Psoas muscle (tissue), 8 donors: ENCODE data around the gene AHSP. TPM values are rescaled to one million over a fixed set of nuclear protein-coding genes. Genes with fewer than 3 reads are reported as not detected.

Experiments used
- ATAC-seq, 4 donors: fragments of 200-7000 bp; cut with Tn5 transposase; one replicate each; pipeline ENCODE4 v1.9.1; 2020; ENCODE audit warnings: moderate library complexity in 3 of 4, mild to moderate bottlenecking in 2 of 4
- DNase-seq, 2 donors: peaks; one replicate each; pipeline ENCODE4 v3.0.0-alpha.2; 2020
- H3K27ac ChIP-seq: fragments of 200-600 bp; one replicate; pipeline ENCODE4 v1.8.0; 2022
- H3K27me3 ChIP-seq, 3 donors: fragments of 200-600 bp in 1 of 3; one replicate each; pipeline versions ENCODE4 v1.6.1 to v1.8.0; 2013 to 2022; ENCODE audit warnings: low read length in 2 of 3, mild to moderate bottlenecking in 2 of 3, moderate library complexity in 1 of 3; ENCODE audit not compliant: insufficient read depth in 3 of 3
- H3K36me3 ChIP-seq, 2 donors: fragments of 200-600 bp in 1 of 2; one replicate each; pipeline versions ENCODE4 v1.6.1 to v1.8.0; 2013 to 2022; ENCODE audit warnings: low read depth in 1 of 2, mild to moderate bottlenecking in 1 of 2, moderate library complexity in 1 of 2; ENCODE audit not compliant: insufficient read depth in 1 of 2
- H3K4me1 ChIP-seq: fragments of 200-600 bp; one replicate; pipeline ENCODE4 v1.8.0; 2022
- H3K4me3 ChIP-seq: fragments of 200-600 bp; one replicate; pipeline ENCODE4 v1.8.0; 2022; ENCODE audit warnings: mild to moderate bottlenecking
- H3K9me3 ChIP-seq: fragments of 200-600 bp; one replicate; pipeline ENCODE4 v1.8.0; 2022
- WGBS, 3 donors: extraction: QIAGEN DNeasy Blood & Tissue Kit; methylation state at CpG; one replicate each; pipeline versions ENCODE4 v1.1.6 to v1.1.7; 2013; 5-methylcytosine and 5-hydroxymethylcytosine counted together
- intact Hi-C, 2 donors: fragments of 100-400 bp; cut with DNase I; formaldehyde crosslinking; loops; one replicate each; pipeline versions ENCODE4 v1.11.0 to v1.14.2; 2022
- polyA plus RNA-seq, 3 donors: library from polyadenylated mRNA; stranded (reverse); fragments of 200-250 nt; gene quantifications; one replicate each; pipeline ENCODE4 v1.2.3, GENCODE V29; 2013
- total RNA-seq, 4 donors: library from RNA; stranded (reverse); fragmentation: NEBNext Ultra II Directional in 2 of 4; extraction: Animal tissue kit (Norgen Biotek cat#: 25700) in 2 of 4; gene quantifications; one replicate each; pipeline versions ENCODE4 v1.2.1 to v1.2.4, GENCODE V29; 2021 to 2023
- TF ChIP-seq, protein P1 (sequence below): fragments of 200-600 bp; IDR thresholded peaks from one replicate; pipeline ENCODE4 v1.8.0; 2022; ENCODE audit warnings: antibody characterized with exemption
- donor health status: healthy with polysubstance abuse.
- donor health status: DM: no; HTN: no; CAD: no; lungs with moderate emphysema.
- donor health status: Bipolar disorder and iron deficiency.
- donor health status: healthy.
- donor health status: DM: yes; HTN: yes; CAD: no.
- donor health status: DM: no; HTN: no; CAD: no.
- donor health status: DM: no; HTN: no; CAD: no.
- donor health status: DM: yes; HTN: yes; CAD: no.

AHSP gene
- total and polyA plus RNA-seq, 7 donors = 3.5 TPM; not detected in 6

GRCh38 chr16:31530405-31530804, 2.7 kb downstream of the AHSP start:
- H3K27me3 ChIP-seq = peaks cover 0 to 74% (median 20%) of the 10 kb centered on the region in 3 donors
- 63 to 72% (median 64%) methylated on average over 5 of the region's 5 CpGs for WGBS, 3 donors

DNA sequence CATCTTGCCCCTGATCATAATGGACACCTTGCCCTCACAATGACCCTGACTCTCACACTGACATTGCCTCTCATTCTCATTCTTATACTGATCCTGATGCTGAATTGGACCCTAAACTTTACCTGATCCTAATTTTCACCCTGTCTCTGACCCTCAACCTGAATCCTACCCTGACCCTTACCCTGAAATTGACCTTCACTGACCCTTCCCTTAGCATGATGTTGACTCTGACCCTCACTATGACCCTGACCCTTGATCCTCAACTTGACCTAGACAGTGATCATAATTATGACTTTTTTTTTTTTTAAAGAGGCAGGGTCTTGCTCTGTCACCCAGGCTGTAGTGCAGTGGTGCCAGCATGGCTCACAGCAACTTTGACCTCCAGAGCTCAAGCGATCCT, 3.4 kb downstream of the AHSP start:
- no peak overlapping the region for H3K27ac ChIP-seq
- H3K4me1 ChIP-seq = no peaks in the 10 kb centered on the region
- TF ChIP-seq, protein P1, sequence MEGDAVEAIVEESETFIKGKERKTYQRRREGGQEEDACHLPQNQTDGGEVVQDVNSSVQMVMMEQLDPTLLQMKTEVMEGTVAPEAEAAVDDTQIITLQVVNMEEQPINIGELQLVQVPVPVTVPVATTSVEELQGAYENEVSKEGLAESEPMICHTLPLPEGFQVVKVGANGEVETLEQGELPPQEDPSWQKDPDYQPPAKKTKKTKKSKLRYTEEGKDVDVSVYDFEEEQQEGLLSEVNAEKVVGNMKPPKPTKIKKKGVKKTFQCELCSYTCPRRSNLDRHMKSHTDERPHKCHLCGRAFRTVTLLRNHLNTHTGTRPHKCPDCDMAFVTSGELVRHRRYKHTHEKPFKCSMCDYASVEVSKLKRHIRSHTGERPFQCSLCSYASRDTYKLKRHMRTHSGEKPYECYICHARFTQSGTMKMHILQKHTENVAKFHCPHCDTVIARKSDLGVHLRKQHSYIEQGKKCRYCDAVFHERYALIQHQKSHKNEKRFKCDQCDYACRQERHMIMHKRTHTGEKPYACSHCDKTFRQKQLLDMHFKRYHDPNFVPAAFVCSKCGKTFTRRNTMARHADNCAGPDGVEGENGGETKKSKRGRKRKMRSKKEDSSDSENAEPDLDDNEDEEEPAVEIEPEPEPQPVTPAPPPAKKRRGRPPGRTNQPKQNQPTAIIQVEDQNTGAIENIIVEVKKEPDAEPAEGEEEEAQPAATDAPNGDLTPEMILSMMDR = no peak
- H3K4me3 ChIP-seq = no peak overlapping the region
- H3K27me3 ChIP-seq = peaks cover 0 to 77% (median 20%) of the 10 kb centered on the region in 3 donors
- 79 to 95% (median 87%) methylated on average over 1 of the region's 1 CpG for WGBS, 3 donors
- DNase-seq (no peak), ATAC-seq (no peak)
- no peaks in the 10 kb centered on the region for H3K36me3 ChIP-seq
- H3K9me3 ChIP-seq = no peaks in the 10 kb centered on the region
- intact Hi-C loops = no loop called here

More at GRCh38 chr16:31530405-31530804, 2.7 kb downstream of the AHSP start:
- Histone ChIP-seq H3K36me3 (no peaks in the 10 kb centered on the region), H3K4me1 (no peaks in the 10 kb centered on the region), H3K4me3 (no peak overlapping the region), H3K27ac (no peak overlapping the region), H3K9me3 (no peaks in the 10 kb centered on the region)
- no peak for ATAC-seq
- no peak for DNase-seq
- intact Hi-C loops = no loop called here
- TF ChIP-seq, protein P1 = no peak

GRCh38 chr16:31532120-31532519, 4.4 kb downstream of the AHSP start:
- Histone ChIP-seq H3K36me3 (no peaks in the 10 kb centered on the region), H3K27ac (no peak overlapping the region), H3K4me1 (no peaks in the 10 kb centered on the region), H3K27me3 (peaks cover 0 to 87% (median 23%) of the 10 kb centered on the region in 3 donors), H3K9me3 (no peaks in the 10 kb centered on the region), H3K4me3 (no peak overlapping the region)
- TF ChIP-seq, protein P1 = no peak
- intact Hi-C loops = no loop called here
- ATAC-seq (no peak), DNase-seq (no peak)
- WGBS, 3 donors = 51 to 60% (median 58%) methylated on average over 2 of the region's 2 CpGs

- Histone ChIP-seq H3K9me3 (no peaks in the 10 kb centered on the region), H3K4me1 (no peaks in the 10 kb centered on the region), H3K27me3 (peaks cover 0 to 87% (median 24%) of the 10 kb centered on the region in 3 donors), H3K4me3 (no peak overlapping the region), H3K27ac (no peak overlapping the region), H3K36me3 (no peaks in the 10 kb centered on the region)
- TF ChIP-seq, protein P1 = no peak
- intact Hi-C loops = no loop called here
- no peak for DNase-seq
- no peak for ATAC-seq
- 77 to 82% (median 81%) methylated on average over 4 of the region's 4 CpGs for WGBS, 3 donors
These were observed 5.2 kb downstream of the AHSP start for GRCh38 chr16:31532896-31533295.

- DNase-seq (no peak), ATAC-seq (no peak)
- H3K27ac ChIP-seq = no peak overlapping the region
- no peaks in the 10 kb centered on the region for H3K36me3 ChIP-seq
- H3K4me3 ChIP-seq = no peak overlapping the region
- 60 to 68% (median 62%) methylated on average over 9 of the region's 9 CpGs for WGBS, 3 donors
- intact Hi-C loops = no loop called here
- H3K27me3 ChIP-seq = peaks cover 2 to 86% (median 21%) of the 10 kb centered on the region in 3 donors
- no peaks in the 10 kb centered on the region for H3K4me1 ChIP-seq
- no peaks in the 10 kb centered on the region for H3K9me3 ChIP-seq
- TF ChIP-seq, protein P1 = no peak
These were observed 8.0 kb downstream of the AHSP start for GRCh38 chr16:31535737-31536136.
